OCI-LY7 (cell line): Measurements from ENCODE around the gene FNDC10.

ENCODE experiments used
- EZH2phosphoT487 ChIP-seq: fragments of 200-600 bp; sonication (generic); IDR thresholded peaks from 2 replicates; pipeline ENCODE4 v1.6.1; 2018; ENCODE audit warnings: low read depth, borderline replicate concordance, mild to moderate bottlenecking, mixed run types, antibody characterized with exemption, low read length, moderate library complexity, mixed read lengths
- TF ChIP-seq, protein P1 (sequence below): fragments of 200-600 bp; sonication (generic); conservative IDR thresholded peaks from 2 replicates; pipeline ENCODE4 v1.5.1; 2014; ENCODE audit warnings: mild to moderate bottlenecking, antibody characterized with exemption, low read length, moderate library complexity, mixed read lengths

DNA sequence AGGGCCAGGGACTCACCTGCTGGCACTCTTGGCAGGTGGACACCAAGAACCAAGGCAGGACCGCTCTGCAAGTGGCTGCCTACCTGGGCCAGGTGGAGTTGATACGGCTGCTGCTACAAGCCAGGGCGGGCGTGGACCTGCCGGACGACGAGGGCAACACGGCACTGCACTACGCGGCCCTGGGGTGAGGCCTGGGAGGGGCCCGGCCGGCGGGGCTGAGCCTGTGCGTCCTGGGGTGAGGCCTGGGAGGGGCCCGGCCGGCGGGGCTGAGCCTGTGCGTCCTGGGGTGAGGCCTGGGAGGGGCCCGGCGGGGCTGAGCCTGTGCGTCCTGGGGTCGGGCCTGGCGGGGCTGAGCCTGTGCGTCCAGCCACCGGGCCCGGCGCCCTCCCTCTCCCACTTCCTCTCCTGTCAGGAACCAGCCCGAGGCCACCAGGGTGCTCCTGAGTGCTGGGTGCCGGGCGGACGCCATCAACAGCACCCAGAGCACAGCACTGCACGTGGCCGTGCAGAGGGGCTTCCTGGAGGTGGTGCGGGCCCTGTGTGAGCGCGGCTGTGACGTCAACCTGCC lies 27.4 kb upstream of the FNDC10 start:
- TF ChIP-seq, protein P1, sequence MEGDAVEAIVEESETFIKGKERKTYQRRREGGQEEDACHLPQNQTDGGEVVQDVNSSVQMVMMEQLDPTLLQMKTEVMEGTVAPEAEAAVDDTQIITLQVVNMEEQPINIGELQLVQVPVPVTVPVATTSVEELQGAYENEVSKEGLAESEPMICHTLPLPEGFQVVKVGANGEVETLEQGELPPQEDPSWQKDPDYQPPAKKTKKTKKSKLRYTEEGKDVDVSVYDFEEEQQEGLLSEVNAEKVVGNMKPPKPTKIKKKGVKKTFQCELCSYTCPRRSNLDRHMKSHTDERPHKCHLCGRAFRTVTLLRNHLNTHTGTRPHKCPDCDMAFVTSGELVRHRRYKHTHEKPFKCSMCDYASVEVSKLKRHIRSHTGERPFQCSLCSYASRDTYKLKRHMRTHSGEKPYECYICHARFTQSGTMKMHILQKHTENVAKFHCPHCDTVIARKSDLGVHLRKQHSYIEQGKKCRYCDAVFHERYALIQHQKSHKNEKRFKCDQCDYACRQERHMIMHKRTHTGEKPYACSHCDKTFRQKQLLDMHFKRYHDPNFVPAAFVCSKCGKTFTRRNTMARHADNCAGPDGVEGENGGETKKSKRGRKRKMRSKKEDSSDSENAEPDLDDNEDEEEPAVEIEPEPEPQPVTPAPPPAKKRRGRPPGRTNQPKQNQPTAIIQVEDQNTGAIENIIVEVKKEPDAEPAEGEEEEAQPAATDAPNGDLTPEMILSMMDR, result no peak
- no peak for TF ChIP-seq EZH2phosphoT487
